Measurements from ENCODE around the gene TMEM129.
A peak's percentile ranks its signal among the peaks of the same experiment; 100 is the strongest.

Gene TMEM129

GRCh38 chr4:1718095-1718850 is 2.9 kb downstream of the TMEM129 start:
- no peak for DNase-seq

- DNase-seq, result no peak
Observed at GRCh38 chr4:1717129-1718094, 3.7 kb downstream of the TMEM129 start.

- no peak for DNase-seq
Observed at GRCh38 chr4:1716065-1716945, 4.8 kb downstream of the TMEM129 start.

DNA sequence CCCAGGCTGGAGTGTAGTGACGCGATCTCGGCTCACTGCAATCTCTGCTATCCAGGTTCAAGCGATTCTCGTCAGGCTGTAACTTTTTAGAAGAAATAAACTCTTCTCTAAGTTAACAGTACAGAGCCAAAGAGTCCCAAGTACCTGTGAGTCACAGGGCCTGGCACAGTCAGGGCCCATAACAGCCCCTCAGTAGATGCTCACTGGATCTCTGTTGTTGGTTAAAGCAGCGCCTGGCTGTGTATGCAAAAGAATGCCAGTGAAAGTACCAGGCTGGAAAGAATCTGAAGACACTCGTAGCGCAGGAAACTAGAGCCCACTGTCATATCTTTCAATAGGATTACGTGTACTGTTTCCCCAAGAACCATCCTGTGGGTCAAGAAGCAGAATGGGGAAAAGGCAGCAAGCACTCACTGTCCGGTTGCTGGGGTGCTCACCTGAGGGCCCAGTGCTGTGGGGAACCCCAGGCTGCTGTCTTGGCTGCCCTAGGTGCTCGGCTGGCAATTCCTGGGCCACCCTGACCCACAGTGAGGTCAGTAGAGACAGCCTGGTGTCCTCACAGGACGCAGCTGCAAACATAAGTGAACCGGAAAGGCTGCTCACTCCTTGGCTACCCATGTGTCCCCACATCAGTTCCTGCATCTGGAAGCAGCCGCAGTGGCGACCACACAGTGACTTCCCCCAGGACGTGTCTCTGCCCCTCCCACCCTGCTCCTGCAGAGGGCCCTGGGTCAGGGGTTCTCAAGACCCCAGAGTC is 5.9 kb downstream of the TMEM129 start:
- no peak for DNase-seq

- no peak for DNase-seq
Observed at GRCh38 chr4:1714303-1715001, 6.7 kb downstream of the TMEM129 start.

- DNase-seq, result no peak
Observed at GRCh38 chr4:1713003-1713851, 7.9 kb downstream of the TMEM129 start.

GRCh38 chr4:1712216-1713002 is 8.7 kb downstream of the TMEM129 start, which contains the start of gene SLBP:
TSS of gene SLBP (minus strand) at chr4:1712319. CDS start at chr4:1712188, 131 bp downstream.
- DNase-seq, result peak; percentile 98

DNA sequence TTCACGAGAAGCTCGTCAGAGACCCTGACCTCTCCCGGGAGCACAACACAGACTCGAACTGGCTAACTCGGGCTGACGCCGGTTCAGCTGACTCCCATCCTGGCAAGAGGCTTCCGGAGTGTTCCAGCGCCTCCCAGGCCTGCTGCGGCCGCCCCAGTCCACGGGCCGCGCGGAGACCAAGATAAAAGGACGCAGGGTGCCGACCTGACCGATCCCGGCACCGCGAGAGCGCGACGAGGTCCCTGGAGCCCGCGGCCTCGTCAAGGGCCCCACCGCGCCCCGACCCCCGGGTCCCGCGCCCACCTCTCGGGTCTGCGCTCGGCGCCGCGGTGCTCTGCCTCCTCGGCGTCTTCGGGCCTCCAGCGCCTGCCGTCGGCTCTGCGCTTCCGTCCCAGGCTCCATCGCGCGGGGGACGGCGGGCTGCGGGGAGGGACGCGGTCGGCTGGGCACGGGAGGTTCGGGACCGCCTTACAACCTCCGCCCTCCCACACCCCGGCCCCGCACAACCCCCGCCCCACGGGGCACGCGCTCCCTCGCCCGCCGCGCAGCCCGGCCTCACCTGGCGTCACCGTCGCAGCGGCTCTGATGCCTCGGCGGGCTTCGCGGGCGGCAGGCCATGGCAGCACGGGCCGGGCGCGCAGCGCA is 9.4 kb downstream of the TMEM129 start:
- DNase-seq, result peak; percentile 69

DNA sequence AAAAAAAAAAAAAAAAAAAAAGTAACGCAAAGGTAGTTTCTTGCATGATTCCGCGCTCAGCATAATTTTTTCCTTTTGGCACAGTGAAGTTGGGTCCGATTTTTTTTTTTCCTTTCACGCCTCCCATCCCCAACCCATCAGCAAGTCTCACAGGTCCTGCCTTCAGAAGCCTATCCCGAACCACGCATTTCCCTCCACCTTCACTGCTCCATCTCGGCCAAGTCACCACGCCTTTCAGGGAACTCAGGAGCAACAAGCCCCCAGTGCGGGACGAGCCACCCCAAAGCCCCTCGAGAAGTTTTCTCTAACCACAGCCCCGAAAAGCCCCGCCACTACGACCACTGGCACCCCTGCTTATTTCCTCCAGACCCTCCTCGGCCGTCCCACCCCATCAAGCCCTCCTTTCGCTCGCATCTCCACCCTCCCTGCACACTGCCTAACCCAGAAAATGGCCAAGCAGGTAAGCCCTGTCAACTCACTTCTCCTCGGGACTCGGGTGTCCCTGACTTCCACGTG is 10.0 kb downstream of the TMEM129 start:
- DNase-seq, result no peak

DNA sequence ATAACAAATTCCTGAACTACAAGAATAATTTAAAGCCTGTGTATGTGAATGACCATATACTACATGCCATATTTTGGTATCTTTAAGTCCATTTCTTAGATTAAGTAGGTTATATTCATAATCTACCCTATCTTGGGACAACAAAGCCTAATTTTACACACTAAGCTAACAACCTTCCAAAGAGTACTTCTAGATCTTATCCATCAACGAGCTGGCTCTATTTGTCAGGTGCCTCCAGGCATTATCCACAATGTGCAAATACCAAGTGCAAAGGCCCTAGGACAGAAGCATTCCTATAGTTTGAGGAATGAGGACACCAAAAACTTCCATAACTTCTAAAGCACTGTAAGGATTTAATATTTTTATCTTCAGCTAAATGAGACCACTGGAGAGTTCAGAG is 12.5 kb downstream of the TMEM129 start:
- no peak for DNase-seq

DNA sequence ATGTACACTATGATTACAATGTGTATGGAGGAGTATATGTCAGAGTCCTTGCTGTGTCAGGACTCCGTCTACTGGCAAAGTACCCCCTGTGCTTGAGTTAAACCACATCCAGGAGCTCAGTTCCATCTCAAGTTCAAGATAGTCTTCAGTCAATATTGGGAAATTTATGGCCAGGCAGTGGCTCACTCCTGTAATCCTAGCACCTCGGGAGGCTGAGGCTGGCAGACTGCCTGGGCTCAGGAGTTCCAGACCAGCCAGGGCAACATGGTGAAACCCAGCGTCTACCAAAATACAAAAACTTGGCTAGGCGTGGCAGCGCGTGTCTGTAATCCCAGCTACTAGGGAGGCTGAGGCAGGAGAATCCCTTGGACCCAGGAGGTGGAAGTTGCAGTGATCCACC is 14.8 kb downstream of the TMEM129 start:
- DNase-seq, result no peak

GRCh38 chr4:1705732-1706131 is 15.4 kb downstream of the TMEM129 start:
- DNase-seq, result no peak

- DNase-seq, result no peak
Observed at GRCh38 chr4:1703867-1704266, 17.3 kb downstream of the TMEM129 start.

DNA sequence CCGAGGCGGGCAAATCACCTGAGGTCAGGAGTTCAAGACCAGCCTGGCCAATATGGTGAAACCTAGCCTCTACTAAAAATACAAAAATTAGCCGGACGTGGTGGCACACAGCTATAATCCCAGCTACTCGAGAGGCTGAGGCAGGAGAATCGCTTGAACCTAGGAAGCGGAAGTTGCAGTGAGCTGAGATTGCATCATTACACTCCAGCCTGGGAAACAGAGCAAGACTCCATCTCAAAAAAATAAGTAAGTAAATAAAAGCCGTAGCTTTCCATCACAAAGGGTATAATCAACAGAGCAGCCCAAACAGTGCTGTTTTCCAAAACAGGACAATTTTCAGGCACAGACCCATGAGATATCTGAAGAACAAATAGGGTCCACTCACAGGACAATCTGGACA is 19.5 kb downstream of the TMEM129 start:
- DNase-seq, result peak; percentile 34

DNA sequence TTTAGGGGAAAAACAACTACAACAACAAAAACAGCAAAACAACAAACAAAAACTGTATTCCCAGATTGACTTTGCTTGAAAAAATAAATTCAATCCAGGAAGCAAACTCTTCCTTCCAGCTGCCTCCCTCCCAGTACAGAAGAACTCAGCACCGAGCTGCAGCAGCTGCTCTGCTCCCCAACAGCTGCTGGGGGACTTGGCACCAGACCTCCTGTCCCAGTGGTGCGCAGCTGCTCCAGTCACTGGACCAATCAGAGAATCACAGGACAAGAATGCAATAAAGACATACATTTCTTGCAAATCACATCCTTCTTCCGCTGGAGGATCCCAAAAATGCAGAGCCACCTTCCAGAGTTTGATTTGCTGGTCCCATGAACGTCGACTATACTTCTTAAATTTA is 25.2 kb downstream of the TMEM129 start:
- no peak for DNase-seq

DNA sequence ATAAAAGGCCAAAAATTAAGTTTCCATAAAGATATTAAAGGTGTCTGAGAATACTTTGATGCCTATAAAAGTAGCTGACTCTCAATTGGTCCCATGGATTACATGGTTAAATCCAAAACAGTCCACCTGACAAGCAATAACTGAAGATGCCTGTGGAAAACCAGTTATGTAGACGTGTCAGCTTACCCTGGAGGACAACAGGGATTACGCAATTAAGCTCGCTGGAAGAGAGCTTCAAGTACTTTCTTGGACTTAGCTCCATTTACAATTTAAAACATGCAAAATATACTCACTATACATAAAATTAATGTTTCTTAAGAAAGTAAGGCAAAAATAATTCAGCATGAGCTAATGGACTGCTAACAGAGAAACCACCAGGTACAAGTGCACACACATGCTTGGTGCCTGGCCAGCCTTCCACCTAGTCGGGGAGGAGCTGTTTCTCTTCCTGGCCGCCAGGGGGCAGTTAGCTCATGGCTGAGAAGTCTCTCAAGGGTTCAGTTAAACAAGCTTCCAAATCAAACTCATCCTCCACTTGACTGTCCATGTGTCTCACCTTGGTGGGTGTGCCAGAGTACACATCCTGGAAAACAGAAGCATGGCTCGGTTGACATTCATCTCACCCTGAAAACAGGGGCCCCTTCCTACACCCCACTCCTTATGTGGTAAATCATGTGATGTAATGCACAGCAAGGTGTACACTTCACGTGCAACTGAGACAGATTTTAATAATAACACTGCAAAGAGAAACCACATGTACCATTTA is 27.8 kb downstream of the TMEM129 start:
- peak; percentile 87 for DNase-seq

GRCh38 chr4:1691737-1692373 is 29.3 kb downstream of the TMEM129 start:
- DNase-seq, result no peak
